Glomerular visceral epithelial cell (primary cell): ENCODE measurements around the gene CADM1.

Experiments used
- DNase-seq: peaks from one replicate; pipeline ENCODE4 v3.0.0-alpha.2; 2016; ENCODE audit errors: extremely low spot score

The CADM1 gene

GRCh38 chr11:115317277-115318185 is 186.7 kb downstream of the CADM1 start:
- no peak for DNase-seq

- DNase-seq: no peak
Observed at GRCh38 chr11:115316696-115317095, 187.5 kb downstream of the CADM1 start.

- DNase-seq: no peak
Observed at GRCh38 chr11:115314330-115314920, 189.8 kb downstream of the CADM1 start.

- DNase-seq: no peak
Observed at GRCh38 chr11:115313224-115313838, 190.9 kb downstream of the CADM1 start.

- DNase-seq: no peak
Observed at GRCh38 chr11:115311949-115312348, 192.3 kb downstream of the CADM1 start.

GRCh38 chr11:115306689-115307088 is 197.5 kb downstream of the CADM1 start:
- no peak for DNase-seq

- no peak for DNase-seq
Observed at GRCh38 chr11:115304774-115305472, 199.3 kb downstream of the CADM1 start.

- DNase-seq: no peak
Observed at GRCh38 chr11:115303929-115304531, 200.2 kb downstream of the CADM1 start.

GRCh38 chr11:115302946-115303703 is 201.1 kb downstream of the CADM1 start:
- DNase-seq: no peak

GRCh38 chr11:115300660-115301428 is 203.4 kb downstream of the CADM1 start:
- peak; percentile 62 for DNase-seq

GRCh38 chr11:115298300-115299012 is 205.8 kb downstream of the CADM1 start:
- no peak for DNase-seq

- no peak for DNase-seq
Observed at GRCh38 chr11:115297330-115297729, 206.9 kb downstream of the CADM1 start.

GRCh38 chr11:115291325-115291724 is 212.9 kb downstream of the CADM1 start:
- no peak for DNase-seq

- DNase-seq: no peak
Observed at GRCh38 chr11:115290893-115291292, 213.3 kb downstream of the CADM1 start.

- DNase-seq: no peak
Observed at GRCh38 chr11:115290479-115290878, 213.7 kb downstream of the CADM1 start.

- DNase-seq: no peak
Observed at GRCh38 chr11:115287266-115287665, 216.9 kb downstream of the CADM1 start.

- no peak for DNase-seq
Observed at GRCh38 chr11:115286614-115287013, 217.6 kb downstream of the CADM1 start.

GRCh38 chr11:115284773-115285172 is 219.4 kb downstream of the CADM1 start:
- peak; percentile 32 for DNase-seq

- DNase-seq: no peak
Observed at GRCh38 chr11:115282923-115283322, 221.3 kb downstream of the CADM1 start.

- DNase-seq: no peak
Observed at GRCh38 chr11:115280775-115281174, 223.4 kb downstream of the CADM1 start.
